PFSK-1 (cell line): ENCODE results near the gene MEF2C.

Experiments
- FOXP2 ChIP-seq: optimal IDR thresholded peaks from 2 replicates; pipeline ENCODE3; 2011; ENCODE audit warnings: borderline replicate concordance, control low read depth, inconsistent platforms; ENCODE audit not compliant: insufficient read depth; ENCODE audit errors: extremely low read length, extremely low read depth
- POLR2AphosphoS5 ChIP-seq: IDR thresholded peaks from 2 replicates; pipeline ENCODE4 v1.6.1; 2012; ENCODE audit warnings: low read depth, mild to moderate bottlenecking, control low read depth, low read length, moderate library complexity
- SIN3A ChIP-seq: IDR thresholded peaks from 2 replicates; pipeline ENCODE4 v1.6.1; 2012; ENCODE audit warnings: mild to moderate bottlenecking, low read length, moderate library complexity, borderline replicate concordance; ENCODE audit not compliant: insufficient read depth
- TAF1 ChIP-seq: IDR thresholded peaks from 2 replicates; pipeline ENCODE4 v1.6.1; 2012; ENCODE audit warnings: low read length, control low read depth, borderline replicate concordance; ENCODE audit not compliant: insufficient read depth

DNA sequence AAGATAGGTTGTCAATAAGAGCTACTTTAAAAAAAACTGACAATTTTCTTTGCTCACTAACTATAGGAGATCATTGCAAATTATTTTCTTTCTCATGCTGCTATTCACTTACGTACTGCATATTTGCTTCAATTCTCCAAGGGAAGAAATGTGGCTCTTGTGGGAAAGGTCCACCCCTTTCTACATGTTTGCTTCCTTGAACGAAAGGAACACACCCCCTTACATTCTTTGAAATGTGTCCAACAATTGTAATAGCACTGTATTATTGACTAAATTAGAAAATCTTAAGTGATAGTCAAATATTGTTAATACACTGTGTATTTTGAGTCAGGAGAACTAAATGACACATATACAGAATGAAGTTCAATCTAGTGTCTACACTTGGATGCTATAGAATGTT is 5.2 kb downstream of the MEF2C start:
- TF ChIP-seq FOXP2 (no peak), POLR2AphosphoS5 (no peak), TAF1 (no peak), SIN3A (no peak)
